GM18867 (cell line): ENCODE data around the gene RNASE8.
A peak's percentile ranks its signal among the peaks of the same experiment; 100 is the strongest.

Experiments used
- ATAC-seq: cut with Tn5 transposase; IDR thresholded peaks from one replicate; pipeline ENCODE4 v1.9.1; 2021; ENCODE audit warnings: mild to moderate bottlenecking, moderate library complexity; ENCODE audit not compliant: unreplicated experiment

RNASE8 gene

DNA sequence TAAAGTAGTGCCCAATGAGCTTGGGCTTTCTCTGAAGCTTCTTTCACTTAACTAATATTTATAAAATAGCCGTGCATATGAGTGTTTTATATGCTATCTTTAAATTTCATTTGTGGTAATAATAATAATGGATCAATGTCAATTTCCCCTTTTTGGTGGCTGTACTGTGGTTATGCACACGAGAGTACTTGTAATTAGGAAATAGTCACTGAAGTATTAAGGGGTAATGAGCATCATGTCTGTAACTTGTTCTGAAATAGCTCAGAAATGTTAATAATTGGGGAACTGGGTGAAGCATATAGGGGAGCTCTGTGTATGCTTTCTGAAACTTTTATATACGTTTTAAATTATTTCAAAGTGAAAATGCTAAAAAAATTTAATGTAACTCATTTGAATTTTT, 7.0 kb upstream of the RNASE8 start:
- no peak for ATAC-seq

DNA sequence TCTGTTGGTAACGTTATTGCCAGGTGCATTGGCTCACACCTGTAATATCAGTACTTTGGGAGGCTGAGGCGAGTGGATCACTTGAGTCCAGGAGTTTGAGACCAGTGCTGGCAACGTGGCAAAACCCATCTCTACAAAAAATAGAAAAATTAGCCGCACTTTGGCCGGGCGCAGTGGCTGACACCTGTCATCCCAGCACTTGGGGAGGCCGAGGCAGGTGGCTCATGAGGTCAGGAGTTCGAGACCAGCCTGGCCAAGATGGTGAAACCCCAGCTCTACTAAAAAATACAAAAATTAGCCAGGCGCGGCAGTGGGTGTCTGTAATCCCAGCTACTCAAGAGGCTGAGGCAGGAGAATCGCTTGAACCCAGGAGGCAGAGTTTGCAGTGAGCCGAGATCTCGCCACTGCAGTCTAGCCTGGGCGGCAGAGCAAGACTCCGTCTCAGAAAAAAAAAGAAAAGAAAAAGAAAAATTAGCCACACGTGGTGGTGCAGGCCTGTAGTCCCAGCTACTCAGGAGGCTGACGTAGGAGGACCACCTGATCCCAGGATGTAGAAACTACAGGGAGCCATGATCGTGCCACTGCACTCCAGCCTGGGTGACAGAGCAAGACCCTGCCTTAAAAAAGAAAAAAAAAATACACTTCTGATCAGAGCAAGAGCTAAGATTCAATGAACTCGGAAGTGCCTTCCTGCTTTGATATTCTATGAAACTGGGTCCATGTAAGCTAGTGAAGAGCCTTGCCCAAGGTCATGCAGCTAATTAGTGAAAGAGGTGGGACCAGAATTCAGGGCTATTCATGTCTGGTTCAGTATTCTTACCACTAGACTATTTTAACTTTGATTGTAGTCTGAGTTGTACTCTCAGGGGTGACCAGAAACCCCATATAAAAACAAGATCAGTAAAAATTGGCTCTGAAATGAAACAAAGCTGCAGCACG, 4.2 kb upstream of the RNASE8 start:
- ATAC-seq = no peak

DNA sequence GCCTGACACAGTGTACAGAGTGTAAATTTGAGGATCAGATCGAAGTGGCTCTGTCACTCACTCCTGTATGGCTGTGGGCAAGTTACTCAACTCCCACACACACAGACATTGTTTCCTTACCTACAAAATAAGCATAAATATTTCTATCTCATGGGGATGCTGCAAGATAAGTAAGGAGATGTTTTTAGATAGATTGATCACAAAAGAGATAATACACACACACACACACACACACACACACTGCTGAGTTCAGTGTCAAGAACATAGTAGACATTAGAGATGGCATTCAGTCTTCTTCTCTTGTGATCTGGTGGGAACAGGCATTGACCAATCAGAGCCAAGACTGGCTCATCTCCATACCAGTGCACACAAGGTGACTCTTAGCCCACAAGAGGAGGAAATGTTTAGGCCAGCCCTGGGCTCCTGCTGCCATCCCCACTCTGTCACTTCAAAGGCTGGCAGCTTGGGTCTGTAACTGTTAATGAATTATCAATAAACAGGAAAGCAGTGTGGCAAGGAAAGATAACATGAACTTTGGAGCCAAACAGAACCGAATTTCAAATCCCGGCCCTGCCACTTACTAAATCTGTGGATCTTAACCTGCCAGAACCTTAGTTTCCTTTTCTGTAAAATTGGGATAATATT, 3.4 kb upstream of the RNASE8 start:
- ATAC-seq = no peak

DNA sequence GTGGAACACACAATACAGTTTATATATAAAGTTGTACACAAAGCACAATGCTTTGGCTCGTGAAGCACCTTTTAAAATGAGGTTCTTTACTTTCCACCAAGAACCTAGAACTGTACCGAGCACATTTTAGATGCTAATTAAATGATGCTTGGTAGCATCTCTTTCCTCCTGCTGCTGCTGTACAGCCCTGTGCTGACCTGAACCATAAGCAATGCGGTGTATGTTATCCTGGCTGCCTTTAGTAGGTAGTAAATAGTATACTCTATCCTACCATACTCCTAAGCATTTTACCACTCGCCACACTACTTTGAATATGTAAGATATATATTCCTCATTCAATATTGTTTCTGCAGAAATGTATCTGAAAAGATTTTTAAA, 2.9 kb upstream of the RNASE8 start:
- ATAC-seq = no peak

DNA sequence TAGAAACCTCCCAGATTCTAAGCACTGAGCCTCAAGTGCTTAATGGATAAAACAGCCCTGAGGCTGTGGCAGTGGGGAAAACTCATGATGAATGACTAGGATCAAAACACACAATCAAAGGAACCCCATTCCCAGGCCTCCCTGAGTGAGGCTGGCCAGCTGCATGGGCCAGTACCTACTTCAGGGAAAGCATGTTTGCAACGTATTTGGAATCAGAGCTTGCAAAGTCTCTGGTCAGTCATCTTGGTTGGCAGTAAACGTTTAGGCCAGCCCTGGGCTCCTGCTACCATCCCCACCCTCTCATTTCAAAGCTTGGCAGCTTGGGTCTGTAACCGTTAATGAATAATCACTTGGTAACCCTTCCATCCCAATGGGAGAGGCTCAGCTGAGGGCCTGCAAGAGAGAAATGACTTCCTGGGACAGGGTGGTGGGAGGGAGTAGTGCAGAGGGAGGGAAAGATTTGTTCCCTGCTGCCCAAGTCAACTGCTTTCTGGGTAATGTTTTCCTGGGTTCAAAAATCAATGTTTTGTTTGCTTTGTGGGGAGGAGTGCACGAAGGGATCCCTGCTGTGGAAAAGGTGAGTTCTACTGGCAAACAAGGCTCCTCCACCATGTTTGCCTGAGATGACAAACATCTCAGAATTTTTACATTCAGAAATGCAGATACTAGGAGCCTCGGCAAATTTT, 2.0 kb upstream of the RNASE8 start:
- ATAC-seq = no peak

DNA sequence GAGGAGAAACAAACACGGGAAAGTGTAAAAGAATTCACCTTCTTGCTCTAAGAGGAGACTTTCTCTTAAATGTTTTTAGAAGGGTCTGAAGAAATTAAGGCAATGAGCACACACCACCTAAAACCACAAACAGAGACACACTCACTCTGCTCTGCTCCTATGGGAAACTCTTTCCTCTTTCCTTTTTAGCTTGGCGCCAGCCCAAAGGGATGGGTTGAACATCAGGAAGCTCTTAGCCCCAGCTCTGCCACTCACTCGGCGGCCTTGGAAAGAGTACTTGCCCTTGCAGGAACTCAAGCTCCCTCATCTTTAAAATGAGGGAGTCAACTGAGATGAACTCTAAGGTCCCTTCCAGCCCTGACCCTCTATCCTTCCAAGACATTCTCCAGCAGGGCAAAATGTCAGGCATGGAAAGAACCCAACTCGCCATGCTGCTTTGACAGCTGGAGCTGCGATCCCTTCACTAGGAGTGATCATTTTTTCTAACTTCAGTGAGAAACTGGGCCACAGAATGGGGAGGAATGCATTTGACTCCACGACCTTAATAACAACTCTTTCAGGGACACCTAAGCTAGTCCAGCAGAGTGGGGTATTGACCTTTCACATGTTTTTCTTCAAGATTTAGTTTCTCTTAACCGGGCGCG, 980 bp upstream of the RNASE8 start:
- no peak for ATAC-seq

DNA sequence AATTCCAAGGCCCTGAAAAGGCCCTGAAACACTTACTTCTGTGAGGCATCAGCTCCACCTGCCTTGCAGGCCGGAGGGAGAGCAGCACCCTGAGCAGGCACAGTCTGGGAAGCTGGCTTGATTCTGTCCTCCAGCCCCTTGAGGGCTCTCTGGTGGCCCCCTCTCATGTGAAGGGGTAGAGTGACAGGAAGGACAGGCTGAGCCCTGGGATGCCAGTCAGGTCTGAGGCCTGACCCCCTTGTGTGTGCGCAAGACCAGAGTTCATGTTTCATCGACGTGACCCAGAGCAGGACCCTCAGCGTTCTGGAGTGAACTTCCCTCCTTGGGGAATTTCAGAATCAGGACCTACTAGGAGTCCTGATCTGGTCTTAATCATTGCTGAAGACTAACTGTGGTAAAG, 1.3 kb downstream of the RNASE8 start:
- ATAC-seq = no peak

DNA sequence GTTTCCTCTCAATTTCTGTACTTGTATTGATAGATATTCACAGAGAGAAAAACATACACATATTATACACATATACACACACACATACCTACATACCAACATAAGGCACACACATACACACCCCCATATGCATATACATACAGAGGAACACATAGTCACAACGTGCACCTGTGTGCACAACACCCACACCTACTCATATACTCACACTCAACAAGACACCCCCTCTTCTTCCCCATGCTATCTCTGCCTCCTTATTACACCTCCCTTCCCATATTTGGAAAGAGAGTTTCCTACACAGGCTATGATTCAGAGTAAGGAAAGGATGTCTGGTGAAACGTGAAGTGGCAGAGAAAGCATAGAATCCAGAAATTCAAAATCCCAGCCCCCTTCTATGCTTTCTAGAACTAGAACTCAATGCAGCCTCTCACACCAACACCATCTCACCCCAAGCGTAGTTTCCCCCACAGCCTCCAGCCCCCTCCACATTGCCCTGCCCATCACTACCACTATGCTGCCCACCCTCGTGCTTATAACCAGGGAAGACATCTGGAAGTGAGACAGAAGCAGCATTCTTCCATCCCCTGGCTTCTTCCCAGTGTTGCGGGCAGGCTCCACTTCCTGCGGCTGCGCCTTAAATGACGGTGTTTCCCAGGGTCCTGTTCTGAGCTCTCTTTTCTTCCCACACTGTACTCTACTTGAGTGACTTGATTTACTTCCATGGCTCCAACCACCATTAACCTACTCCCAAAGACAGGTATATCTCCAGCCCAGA, 2.4 kb downstream of the RNASE8 start:
- ATAC-seq = no peak

DNA sequence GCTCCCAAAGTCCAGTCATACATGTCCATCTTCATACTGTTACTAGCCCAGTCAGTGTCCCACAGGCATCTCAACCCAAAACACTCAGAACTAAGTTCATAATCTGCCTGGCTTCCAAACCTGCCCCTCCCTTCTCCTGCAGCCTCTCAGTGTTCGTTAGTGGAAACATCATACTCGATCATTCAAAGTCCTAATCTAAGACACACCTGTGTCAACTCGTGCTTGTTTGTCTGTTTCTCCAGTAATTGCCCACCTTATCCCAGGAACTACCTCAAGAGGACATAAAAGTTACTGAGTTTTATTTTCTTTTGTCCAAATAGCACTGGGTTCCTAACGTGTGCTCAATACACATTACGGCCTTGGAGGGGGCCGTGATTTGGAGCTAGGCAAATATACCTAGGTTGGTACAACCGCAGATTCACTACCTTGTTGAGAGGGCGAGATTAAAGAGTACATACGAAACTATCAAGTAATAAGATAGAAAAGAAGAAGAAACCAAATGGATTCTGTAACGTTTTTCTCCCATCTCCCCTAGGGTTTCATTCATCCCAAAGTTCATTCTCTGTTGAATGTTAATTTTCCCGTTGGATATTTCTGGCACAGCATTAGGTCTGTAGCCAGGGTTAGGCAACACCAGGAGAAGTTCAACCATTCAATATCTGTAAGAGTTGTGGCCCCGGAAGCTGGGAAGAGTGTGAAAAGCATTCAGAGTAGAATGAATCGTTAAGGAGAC, 3.2 kb downstream of the RNASE8 start:
- ATAC-seq = no peak

DNA sequence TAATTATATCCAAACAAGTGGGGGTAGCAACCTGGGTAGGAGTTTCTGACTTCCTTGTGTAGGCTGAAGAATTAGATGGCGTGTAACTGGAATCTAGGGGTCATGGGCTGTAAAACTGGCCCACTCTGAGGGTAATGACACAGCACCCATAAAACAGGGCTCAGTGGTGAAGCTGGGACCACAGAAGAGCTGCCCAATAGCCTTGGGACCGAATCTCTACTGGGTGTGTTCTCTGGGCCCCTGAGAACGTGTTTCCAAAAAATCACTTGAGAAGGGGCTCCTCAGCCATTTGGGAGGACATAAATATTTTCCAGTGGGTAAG, 3.7 kb downstream of the RNASE8 start:
- ATAC-seq = no peak

DNA sequence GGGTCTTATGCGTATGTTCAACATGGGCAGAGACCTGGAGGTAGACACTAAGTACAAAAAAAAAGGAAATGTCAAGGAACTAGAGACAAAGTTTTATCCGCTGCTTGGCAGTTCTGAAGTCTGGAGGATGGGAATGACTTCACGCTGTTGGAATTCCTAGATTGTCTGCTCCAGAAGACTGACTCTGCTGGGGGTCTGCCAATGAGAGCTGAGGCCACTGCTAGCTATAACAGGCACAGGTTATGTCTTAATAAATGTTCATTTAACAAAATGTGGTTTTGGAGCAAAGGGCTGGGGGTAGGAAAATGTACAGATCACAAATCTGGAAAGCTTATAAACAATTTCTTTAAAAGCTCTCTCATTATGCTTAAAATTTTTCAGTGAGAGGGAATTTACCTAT, 5.9 kb downstream of the RNASE8 start:
- no peak for ATAC-seq

DNA sequence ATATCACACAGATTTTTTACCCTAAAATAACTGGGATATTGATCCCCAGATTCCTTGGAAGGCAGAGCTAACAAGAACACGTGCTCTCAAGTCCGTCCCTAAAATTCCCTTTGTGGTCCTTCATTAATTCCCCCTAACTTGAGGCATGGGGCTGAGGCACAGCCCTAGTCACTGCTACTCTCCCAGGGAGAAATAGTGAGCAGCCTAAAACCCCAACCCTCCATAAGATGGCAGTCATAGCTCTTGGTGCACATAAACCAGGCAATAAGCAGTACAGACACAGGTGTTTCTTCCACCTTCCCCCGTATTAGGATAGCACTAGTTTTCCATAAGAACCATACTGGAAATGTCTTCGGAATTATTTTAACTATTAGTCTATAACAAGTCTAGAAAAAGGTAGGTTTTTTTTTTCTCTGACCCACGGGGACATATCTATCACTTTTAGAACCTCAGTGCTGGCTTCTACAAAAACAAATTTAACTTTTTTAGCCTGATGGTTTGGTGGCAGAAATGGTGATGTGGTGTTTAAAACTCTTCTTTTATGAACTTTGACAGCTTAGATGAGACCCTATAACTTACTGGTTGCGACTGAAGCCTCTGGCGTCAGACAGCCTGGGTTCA, 9.4 kb downstream of the RNASE8 start:
- ATAC-seq = no peak

DNA sequence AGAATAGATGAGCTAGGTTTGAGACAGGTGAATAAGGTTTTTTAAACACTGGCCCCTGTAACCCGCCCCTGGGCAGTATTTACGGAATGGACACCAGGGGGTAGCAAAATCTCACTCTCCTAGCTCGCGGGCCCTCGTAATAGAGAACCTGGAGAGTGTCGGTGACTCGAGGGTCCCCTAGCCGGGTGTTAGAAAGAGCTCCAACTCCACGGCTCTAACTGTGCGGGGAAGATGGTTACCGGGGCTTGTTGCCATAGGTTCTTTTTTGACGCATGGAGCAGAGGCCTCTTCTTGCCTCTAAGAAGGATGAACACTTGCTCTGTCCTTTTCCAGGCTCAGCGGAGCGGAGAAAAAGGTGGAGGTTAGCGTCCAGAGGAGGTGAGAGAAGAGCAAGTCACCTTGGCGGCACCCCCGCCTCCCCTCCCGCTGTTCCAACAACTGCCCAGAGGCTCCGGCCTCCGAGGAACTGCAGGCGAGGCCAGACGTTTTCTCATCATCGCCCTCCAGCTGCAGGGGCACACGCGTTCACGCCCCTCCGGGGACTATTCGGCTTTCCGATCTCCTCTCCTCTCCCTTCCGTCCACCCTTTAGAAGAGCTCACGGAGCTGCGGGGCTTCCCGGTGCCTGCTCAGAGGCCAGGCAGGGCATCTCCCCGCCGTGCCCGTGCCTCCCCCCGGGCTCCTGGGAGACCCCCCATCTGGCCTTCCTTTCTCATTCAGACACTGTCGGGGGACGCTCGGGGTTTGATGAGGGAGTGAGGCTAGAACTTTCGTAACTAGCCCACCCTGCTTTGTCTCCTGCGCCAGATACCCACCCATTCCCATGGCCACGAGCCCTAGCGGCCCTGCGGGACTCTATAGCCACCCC, 11.1 kb downstream of the RNASE8 start:
- ATAC-seq = no peak

DNA sequence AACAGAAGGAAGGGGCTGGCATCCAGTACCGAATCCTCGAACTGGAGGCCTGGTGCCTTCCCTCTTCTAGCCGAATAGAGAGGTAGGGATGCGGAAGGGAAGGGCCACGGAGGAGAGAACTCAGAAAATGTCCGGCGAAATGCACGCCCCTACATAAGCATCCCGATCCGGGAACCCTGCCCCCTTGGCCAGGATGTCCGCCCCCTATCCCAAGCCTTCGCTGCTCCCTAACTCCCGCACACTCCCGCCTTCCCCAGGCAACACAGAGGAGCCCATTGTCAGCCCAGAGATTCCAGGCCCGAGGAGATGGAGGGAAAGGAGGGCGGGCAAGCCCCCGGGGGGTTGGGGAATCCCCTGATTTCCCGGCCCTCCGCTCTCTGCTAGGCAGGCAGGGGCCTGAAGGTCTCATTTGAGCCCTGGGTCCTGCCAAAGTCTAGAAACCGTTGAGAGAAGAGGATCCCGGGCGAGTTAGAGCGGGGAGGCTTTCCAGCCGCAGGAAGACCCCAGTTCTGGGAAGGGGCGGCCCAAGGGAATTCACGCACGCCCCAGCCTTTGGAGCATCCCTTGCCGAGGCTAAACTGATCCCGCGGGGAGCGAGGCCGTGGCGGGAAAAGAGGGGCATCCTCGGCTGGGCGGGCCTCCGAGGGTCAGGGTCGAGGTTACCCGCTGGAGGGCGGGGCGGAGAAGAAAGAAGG, 11.9 kb downstream of the RNASE8 start:
- ATAC-seq = no peak

DNA sequence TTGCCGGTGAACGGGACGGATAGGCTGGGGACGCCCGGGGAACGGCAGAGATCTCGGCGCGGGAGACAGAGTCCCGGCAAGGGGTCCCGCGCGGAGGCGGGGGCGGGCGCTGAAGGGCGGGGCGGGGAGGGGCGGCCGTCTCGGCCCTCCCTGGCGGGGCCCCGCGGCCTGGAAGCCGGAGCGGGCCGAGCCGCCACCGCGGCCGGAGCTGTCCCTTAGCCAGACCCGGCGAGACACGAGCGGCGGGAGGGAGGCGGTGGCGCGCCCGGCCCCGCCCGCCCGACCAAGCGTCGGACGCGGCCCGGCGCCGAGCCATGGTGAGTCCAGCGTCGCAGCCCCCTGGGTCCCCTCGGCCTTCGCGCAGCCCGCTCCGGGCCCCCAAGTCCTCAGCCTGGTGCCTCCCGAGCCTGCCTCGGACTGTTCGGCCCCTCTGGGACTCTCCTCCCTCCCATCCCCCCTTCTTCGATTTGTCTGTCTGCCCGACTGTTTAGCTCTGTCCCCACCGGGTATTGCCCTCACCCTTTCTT, 12.5 kb downstream of the RNASE8 start, which contains the start of gene ARHGEF40:
Gene ARHGEF40, plus strand, starts transcription at position 222 of the 527 bp plus-strand sequence. Its CDS starts 93 bp downstream, at position 315.
- ATAC-seq = no peak

DNA sequence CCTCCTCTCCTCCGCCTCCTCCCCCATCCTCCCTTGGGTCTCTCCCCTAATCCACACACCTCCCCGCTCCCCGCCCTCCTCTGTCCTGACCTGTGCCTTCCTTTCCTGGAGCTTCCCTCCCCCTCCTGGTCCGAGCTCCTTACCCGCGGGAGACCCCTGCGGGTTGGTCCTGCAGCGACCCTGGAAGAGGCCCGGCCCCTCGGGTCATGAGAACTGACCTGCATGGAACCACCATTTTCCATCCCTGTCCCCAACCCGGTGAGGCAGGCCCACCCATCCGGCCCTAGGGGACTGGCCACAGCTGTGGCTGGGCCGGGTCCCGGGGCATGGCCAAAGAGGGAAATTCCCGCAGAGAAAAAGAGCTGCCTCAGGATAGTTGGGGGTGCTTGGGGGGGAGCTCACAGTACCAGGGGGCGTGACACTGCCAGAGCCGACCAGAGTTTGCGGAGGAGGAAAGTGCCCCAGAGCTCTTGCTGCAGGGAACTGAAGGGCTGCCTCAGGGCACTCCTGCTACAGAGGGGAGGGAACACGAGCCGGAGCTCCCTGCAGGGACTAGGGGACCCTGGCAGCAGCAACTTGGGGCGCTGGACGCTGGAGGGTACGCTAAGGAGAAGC, 13.1 kb downstream of the RNASE8 start:
- peak; percentile 14 for ATAC-seq
